ENCODE data around the gene DYNLRB2. TPM values are rescaled to one million over a fixed set of nuclear protein-coding genes. Genes with fewer than 3 reads are reported as not detected.

The DYNLRB2 gene
- polyA plus RNA-seq, 1 experiment = 0.50 TPM

DNA sequence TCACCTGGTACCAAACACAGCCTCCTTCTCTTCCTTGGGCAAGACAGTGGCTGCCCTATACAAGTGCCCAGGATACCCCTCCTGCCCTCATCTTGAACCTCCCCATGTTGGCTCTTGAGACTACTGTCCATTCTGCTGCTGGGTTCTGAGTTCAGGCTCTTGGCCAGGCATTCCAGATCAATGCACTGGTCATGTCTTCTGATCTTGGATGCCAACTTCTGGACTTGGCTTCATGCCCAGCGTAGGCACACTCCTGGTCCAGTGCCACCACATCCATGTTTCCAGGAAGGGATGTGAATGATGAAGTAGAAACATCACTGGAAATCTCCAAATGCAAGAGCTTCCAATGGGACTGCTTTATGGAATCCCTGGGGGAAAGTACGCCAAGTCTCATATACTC is 51.5 kb downstream of the DYNLRB2 start:
- TF ChIP-seq CTCF (IDR thresholded peaks at IDR 0.05; ENCODE audit: insufficient read depth, low read depth, low read length) = no peak
- H3K27me3 ChIP-seq (ENCODE audit: control insufficient read depth, insufficient read depth, low read length) = no peaks in the 10 kb centered on the region
- no peak overlapping the region for H3K4me3 ChIP-seq (ENCODE audit: low read depth, low read length)
- no peak for DNase-seq (ENCODE audit: low read depth)
- no peaks in the 10 kb centered on the region for H3K36me3 ChIP-seq (ENCODE audit: control insufficient read depth, insufficient read depth, low read length)
- CTCF ChIA-PET = no interaction called here
- POLR2A ChIA-PET = no interaction called here

DNA sequence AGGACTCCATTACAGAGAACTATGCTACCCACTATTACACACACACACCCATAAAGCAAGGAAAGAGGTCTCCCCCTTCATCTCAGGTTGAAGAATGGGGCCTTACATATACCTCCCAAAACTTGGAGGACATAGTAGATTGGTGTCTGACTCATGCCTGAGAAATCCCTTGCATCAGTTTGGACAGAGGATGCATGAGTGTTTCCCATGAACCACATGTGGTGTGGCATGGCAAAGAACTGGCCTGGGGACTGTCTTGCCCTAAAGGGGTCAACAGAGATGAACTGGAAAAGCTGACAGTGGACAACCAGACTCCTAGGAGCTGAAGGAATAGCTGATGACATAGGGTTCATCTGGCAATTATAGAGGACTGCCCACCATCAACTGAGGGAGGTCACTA is 54.0 kb downstream of the DYNLRB2 start:
- ChIA-PET CTCF (no interaction called here), POLR2A (no interaction called here)
- no peaks in the 10 kb centered on the region for H3K36me3 ChIP-seq (ENCODE audit: control insufficient read depth, insufficient read depth, low read length)
- H3K27me3 ChIP-seq (ENCODE audit: control insufficient read depth, insufficient read depth, low read length) = no peaks in the 10 kb centered on the region
- no peak for DNase-seq (ENCODE audit: low read depth)
- no peak for TF ChIP-seq CTCF (IDR thresholded peaks at IDR 0.05; ENCODE audit: insufficient read depth, low read depth, low read length)
- H3K4me3 ChIP-seq (ENCODE audit: low read depth, low read length) = no peak overlapping the region

GRCh38 chr16:80596507-80597207 is 55.9 kb downstream of the DYNLRB2 start:
- Histone ChIP-seq H3K4me3 (ENCODE audit: low read depth, low read length) (no peak overlapping the region), H3K27me3 (ENCODE audit: control insufficient read depth, insufficient read depth, low read length) (no peaks in the 10 kb centered on the region), H3K36me3 (ENCODE audit: control insufficient read depth, insufficient read depth, low read length) (no peaks in the 10 kb centered on the region)
- TF ChIP-seq CTCF (IDR thresholded peaks at IDR 0.05; ENCODE audit: insufficient read depth, low read depth, low read length) = no peak
- ChIA-PET CTCF (no interaction called here), POLR2A (no interaction called here)
- no peak for DNase-seq (ENCODE audit: low read depth)

- TF ChIP-seq CTCF (IDR thresholded peaks at IDR 0.05; ENCODE audit: insufficient read depth, low read depth, low read length) = no peak
- Histone ChIP-seq H3K4me3 (ENCODE audit: low read depth, low read length) (no peak overlapping the region), H3K27me3 (ENCODE audit: control insufficient read depth, insufficient read depth, low read length) (no peaks in the 10 kb centered on the region), H3K36me3 (ENCODE audit: control insufficient read depth, insufficient read depth, low read length) (peaks cover 2% of the 10 kb centered on the region; the same call in 1 of the 2 replicates)
- CTCF ChIA-PET = no interaction called here
- POLR2A ChIA-PET = no interaction called here
- peak; percentile 16 for DNase-seq (ENCODE audit: low read depth)
Observed at GRCh38 chr16:80599466-80599865, 58.7 kb downstream of the DYNLRB2 start.
